K562 (cell line): ENCODE measurements around the gene DIP2A.

Experiments
- COPS2 ChIP-seq: fragments of 450-650 bp; conservative IDR thresholded peaks from 2 replicates; pipeline ENCODE4 v1.6.1; 2016; ENCODE audit warnings: mild to moderate bottlenecking, moderate library complexity
- FOSL1 ChIP-seq: fragments of 200-800 bp; sonication (Bioruptor generic); conservative IDR thresholded peaks from 2 replicates; pipeline ENCODE4 v1.6.1; 2016; ENCODE audit warnings: missing genetic modification characterization, missing compliant biosample characterization
- NFE2 ChIP-seq: IDR thresholded peaks from 2 replicates; pipeline ENCODE4 v1.6.1; 2014; ENCODE audit warnings: antibody characterized with exemption, low read depth
- POLR3A ChIP-seq: IDR thresholded peaks from 2 replicates; pipeline ENCODE4 v1.6.1; 2011; ENCODE audit warnings: borderline replicate concordance, mild to moderate bottlenecking, moderate library complexity; ENCODE audit not compliant: insufficient read length, insufficient read depth; ENCODE audit errors: extremely low read depth
- RAD21 ChIP-seq, 2 experiments: fragments of 250-450 bp in 1 of 2; fragments of 450-650 bp in 1 of 2; sonication (Bioruptor Pico) in 1 of 2; formaldehyde crosslinking in 1 of 2; IDR thresholded peaks in 1 of 2; conservative IDR thresholded peaks in 1 of 2; 2 replicates each; pipeline versions ENCODE4 v1.4.0 to v1.8.0; 2020 to 2022; ENCODE audit warnings: mild to moderate bottlenecking in 2 of 2, moderate library complexity in 1 of 2
- TF ChIP-seq, protein P1 (sequence below), 3 experiments: IDR thresholded peaks in 2 of 3; conservative IDR thresholded peaks in 1 of 3; 2 replicates each; pipeline ENCODE4 v1.5.1; 2011 to 2012; ENCODE audit warnings: low read length in 3 of 3, mild to moderate bottlenecking in 3 of 3, control low read depth in 2 of 3, improper control_type of control experiment in 1 of 3, inconsistent platforms in 1 of 3, low read depth in 1 of 3, mixed read lengths in 1 of 3, moderate library complexity in 1 of 3; ENCODE audit not compliant: insufficient read depth in 2 of 3

DNA sequence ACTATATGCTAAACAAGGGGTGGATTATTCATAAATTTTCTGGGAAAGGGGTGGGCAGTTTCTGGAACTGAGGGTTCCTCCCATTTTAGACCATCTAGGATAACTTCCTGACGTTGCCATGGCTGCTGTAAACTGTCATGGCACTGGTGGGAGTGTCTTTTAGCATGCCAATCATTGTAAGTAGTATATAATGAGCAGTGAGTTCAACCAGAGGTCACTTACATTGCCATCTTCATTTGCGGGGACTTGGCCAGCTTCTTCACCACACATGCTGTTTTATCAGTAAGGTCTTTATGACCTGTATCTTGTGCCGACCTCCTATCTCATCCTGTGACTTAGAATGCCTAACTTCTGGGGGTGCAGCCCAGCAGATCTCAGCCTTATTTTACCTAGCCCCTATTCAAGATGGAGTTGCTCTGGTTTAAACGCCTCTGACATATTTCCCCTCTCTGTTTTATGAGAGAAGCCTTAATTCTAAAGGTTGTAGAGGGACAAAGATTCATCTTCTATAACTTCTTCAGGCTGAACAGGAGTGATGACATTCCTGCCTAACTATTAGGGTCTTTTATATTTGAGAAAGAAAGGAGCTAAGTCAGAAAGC, 60.4 kb downstream of the DIP2A start:
- TF ChIP-seq RAD21 (CRISPR knock-in tag; conservative IDR thresholded peaks at IDR 0.05 in 1 of 2, IDR thresholded peaks at IDR 0.05 in 1 of 2) (no peak), POLR3A (no peak), FOSL1 (tag) (no peak; the same call in 1 of the 2 replicates), NFE2 (no peak), COPS2 (no peak)
- TF ChIP-seq, protein P1, sequence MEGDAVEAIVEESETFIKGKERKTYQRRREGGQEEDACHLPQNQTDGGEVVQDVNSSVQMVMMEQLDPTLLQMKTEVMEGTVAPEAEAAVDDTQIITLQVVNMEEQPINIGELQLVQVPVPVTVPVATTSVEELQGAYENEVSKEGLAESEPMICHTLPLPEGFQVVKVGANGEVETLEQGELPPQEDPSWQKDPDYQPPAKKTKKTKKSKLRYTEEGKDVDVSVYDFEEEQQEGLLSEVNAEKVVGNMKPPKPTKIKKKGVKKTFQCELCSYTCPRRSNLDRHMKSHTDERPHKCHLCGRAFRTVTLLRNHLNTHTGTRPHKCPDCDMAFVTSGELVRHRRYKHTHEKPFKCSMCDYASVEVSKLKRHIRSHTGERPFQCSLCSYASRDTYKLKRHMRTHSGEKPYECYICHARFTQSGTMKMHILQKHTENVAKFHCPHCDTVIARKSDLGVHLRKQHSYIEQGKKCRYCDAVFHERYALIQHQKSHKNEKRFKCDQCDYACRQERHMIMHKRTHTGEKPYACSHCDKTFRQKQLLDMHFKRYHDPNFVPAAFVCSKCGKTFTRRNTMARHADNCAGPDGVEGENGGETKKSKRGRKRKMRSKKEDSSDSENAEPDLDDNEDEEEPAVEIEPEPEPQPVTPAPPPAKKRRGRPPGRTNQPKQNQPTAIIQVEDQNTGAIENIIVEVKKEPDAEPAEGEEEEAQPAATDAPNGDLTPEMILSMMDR (IDR thresholded peaks at IDR 0.05 in 2 of 3, conservative IDR thresholded peaks at IDR 0.05 in 1 of 3; ENCODE audit: insufficient read depth in 2 of 3, low read depth in 1 of 3, low read length in 3 of 3), result no peak
